GM12891 (cell line): ENCODE data around the gene RUVBL2. TPM values are rescaled to one million over a fixed set of nuclear protein-coding genes. Genes with fewer than 3 reads are reported as not detected.
A peak's percentile ranks its signal among the peaks of the same experiment; 100 is the strongest.

Experiments used
- DNase-seq: peaks from one replicate; pipeline ENCODE4 v3.0.0; 2011; ENCODE audit warnings: low spot score; ENCODE audit not compliant: insufficient read length
- FAIRE-seq: peaks from 2 replicates; lab custom pipeline; 2011; peaks lifted over from hg19 to GRCh38; lab: Jason Lieb, UNC
- PAX5 ChIP-seq: IDR thresholded peaks from 2 replicates; pipeline ENCODE4 v1.6.1; 2011; ENCODE audit warnings: low read length, moderate library complexity, mild to moderate bottlenecking; ENCODE audit not compliant: insufficient read depth, severe bottlenecking
- POLR2A ChIP-seq: IDR thresholded peaks from 2 replicates; pipeline ENCODE4 v1.6.1; 2011; ENCODE audit warnings: low read depth, low read length, control low read depth
- POLR2AphosphoS5 ChIP-seq: IDR thresholded peaks from 2 replicates; pipeline ENCODE4 v1.6.1; 2011; ENCODE audit warnings: low read depth, low read length, control low read depth
- POU2F2 ChIP-seq: IDR thresholded peaks from 2 replicates; pipeline ENCODE4 v1.6.1; 2011; ENCODE audit warnings: low read depth, mild to moderate bottlenecking, control low read depth, low read length, moderate library complexity
- SPI1 ChIP-seq: IDR thresholded peaks from 2 replicates; pipeline ENCODE4 v1.6.1; 2011; ENCODE audit warnings: low read depth, low read length, control low read depth
- TAF1 ChIP-seq: IDR thresholded peaks from 2 replicates; pipeline ENCODE4 v1.6.1; 2011; ENCODE audit warnings: low read depth, low read length, control low read depth
- polyA plus RNA-seq: library from polyadenylated mRNA; unstranded; fragments of >200 nt; gene quantifications from one replicate; pipeline ENCODE4 v1.2.1, GENCODE V29; 2012; ENCODE audit warnings: low read depth, missing spikeins, inconsistent platforms; ENCODE audit not compliant: missing spikeins

RUVBL2 gene
- 104 TPM for polyA plus RNA-seq

DNA sequence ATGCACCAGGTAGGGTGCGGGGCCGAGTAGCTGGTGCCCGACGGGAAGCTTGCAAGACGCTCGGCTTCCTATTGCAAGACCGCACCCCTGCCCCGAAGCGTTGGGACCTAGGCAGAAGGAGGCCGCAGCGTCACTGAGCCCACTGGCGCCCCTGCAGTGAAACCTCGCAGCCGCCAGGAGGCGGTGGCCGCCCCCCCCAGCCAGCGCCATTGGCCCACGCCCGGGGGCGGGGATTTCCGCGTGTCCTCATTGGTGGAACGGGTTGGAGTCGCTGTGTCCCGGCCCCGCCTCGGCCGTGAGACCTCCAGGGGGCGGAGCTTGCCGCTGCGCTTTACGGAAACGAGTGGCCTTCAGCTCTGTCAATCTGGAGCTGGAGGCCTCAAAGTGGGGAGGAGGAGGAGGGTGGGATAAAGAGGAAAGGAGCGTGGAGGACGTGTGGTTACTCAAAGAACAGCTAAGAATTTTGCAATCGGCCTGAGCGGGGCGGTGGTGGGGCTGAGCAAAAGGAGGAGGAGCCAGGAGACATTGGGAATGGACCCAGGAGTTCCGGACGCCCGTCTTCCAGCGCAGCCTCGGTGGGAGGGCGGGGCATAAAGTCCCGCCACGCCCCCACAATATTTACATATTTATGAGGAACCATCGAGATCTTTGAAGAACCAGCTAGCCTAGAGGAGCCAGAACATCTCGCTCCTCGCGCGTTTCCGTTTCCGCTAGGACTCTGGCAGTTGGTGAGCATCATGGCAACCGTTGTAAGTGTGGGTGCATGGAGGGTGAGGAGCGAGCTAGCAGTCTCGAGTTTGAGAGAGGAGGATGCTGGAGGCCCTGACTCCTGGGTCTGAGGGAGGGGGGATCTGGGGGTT lies at the start of gene RUVBL2, which contains the start of gene GYS1:
Gene RUVBL2 (plus strand): TSS at position 713 of the 860 bp plus-strand sequence. CDS start 25 bp downstream, at position 738.
Gene GYS1 (minus strand): TSS at position 135 of the 860 bp plus-strand sequence. CDS start 197 bp downstream, outside the sequence.
- FAIRE-seq (peak; percentile 99), DNase-seq (peak; percentile 98)
- TF ChIP-seq POLR2A (peak; percentile 94), POLR2AphosphoS5 (peak; percentile 95), POU2F2 (peak; percentile 97), SPI1 (no peak; the same call in 1 of the 2 replicates), TAF1 (peak; percentile 93), PAX5 (no peak)

DNA sequence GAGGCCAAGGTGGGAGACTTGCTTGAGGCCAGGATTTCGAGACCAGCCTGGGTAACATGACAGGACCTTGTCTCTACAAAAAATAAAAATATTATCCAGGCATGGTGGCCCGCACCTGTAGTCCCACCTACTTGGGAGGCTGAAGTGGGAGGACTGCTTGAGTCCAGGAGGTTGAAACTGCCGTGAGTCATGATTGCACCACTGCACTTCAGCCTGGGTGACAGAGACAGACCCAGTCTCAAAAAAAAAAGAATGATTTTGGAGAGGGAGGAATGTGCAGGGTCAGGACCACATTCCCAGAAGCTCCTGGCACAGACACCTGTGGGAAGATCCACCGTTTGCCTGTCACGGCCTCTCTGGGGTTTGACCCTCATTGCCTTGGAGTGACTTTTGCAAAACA lies 48.3 kb upstream of the RUVBL2 start:
- FAIRE-seq (no peak), DNase-seq (no peak)
- TF ChIP-seq POLR2AphosphoS5 (no peak), TAF1 (no peak), POU2F2 (no peak), POLR2A (no peak), PAX5 (no peak), SPI1 (no peak)

DNA sequence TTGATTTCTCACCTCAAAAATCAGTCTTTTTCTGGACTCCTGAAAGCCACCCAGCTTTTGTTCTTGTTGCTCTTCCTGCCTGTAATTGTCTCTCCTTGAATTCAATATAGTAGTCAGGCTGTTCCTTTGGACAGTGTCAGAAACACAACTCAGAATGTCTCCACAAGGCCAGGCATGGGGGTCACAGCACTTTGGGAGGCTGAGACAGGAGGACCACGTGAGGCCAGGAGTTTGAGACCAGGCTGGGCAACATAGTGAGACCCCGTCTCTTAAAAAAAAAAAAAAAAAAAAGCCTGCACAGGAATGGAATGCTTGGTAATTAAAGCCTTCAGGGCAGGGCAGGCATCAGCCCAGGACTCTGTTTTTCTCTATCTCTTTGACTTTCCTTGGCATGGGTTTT lies 47.9 kb upstream of the RUVBL2 start:
- FAIRE-seq = no peak
- no peak for DNase-seq
- TF ChIP-seq POLR2AphosphoS5 (no peak), PAX5 (no peak), SPI1 (no peak), POLR2A (no peak), POU2F2 (no peak), TAF1 (no peak)

DNA sequence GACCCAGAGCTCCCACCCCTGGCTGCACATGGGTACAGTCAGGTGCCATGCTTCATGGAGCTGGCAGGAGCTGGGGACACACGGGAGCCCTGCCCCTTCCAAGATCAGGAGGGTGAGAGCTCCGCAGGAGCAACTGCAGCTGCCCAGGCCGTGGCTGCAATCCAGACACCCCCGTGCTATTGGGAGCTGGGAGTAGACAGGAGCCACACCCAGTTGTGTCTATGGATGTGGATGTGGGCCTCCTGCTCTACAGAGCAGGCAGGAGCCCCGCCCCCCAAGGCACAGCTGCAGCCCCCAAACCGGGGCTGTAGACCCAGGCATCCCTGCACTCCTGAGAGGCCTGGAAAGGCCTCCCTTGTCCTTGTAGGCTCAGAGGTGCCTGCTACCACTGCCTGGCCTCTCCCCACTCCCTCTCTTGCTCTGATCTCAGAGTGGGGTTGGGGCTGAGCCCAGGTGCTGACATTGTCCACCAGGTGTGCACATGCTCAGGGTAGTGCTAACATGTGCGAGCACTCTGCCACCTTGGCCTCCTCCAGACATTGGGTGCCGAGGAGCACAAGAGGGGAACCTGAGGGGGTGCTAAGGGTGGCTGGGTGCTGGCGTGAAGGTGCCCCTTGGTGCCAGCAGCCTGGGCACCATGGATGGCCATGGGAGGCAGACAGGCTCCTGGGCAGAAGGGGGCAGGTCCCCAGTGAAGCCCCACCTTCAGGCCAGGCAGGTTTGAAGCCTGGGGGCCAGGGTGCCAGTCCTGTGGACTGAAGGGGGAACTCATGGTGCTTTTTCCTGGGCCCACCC lies 47.0 kb upstream of the RUVBL2 start:
- no peak for FAIRE-seq
- no peak for DNase-seq
- TF ChIP-seq POLR2AphosphoS5 = no peak

DNA sequence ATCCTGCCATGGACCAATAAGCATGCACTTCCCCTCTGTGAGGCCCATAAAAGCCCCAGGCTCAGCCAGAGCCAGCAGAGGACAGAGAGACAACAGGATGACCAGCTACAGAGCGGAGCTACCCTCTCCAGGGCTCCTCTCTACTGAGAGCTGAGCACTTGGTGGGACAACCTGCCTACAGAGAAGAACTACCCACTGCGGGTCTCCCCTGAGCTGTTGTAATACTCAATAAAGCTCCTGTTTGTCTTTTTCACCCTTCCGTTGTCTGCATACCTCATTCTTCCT lies 46.5 kb upstream of the RUVBL2 start:
- DNase-seq (no peak), FAIRE-seq (no peak)
- no peak for TF ChIP-seq POU2F2
- no peak for TF ChIP-seq TAF1
- TF ChIP-seq SPI1 = no peak

DNA sequence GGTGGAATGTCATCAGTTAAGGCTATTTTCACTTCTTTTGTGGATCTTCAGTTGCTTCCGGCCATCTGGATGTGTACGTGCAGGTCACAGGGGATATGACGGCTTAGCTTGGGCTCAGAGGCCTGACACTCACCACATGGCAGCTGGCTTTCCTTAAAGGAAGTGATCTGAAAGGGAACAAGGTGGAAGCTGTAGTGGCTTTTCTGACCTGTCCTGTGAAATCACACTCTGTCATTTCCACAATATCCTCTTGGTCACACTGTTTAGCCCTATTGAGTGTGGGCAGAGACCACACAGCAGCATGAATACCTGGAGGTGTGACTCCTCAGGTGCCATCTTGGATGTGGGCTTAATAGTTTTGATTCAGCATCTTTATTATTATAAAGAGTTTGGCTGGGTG lies 43.5 kb upstream of the RUVBL2 start:
- no peak for DNase-seq
- FAIRE-seq = no peak
- TF ChIP-seq PAX5 (no peak), POU2F2 (no peak), POLR2A (no peak), TAF1 (no peak), SPI1 (no peak), POLR2AphosphoS5 (no peak)

DNA sequence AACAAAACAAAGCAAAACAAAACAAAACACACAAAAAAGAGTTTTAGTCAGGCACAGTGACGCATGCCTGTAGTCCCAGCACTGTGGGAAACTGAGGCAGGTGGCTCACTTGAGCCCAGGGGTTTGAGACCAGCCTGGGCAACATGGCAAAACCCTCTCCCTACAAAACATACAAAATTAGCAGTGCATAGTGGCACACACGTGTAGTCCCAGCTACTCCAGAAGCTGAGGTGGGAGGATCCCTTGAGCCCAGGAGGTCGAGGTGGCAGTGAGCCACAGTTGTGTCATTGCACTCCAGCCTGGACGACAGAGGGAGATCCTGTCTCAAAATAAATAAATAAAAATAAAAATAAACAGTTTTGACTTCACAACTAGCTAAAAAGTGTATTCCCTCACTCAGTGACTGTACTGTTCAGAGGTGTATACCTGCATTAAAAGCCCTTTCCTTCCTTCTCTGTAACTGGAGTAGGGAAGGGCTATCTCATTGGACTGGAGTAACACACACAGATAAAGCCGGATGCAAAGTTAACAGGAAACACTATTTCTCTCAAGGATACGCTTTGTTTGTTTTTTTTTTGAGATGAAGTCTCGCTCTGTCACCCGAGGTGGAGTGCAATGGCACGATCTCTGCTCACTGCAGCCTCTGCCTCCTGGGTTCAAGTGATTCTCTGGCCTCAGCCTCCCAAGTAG lies 42.7 kb upstream of the RUVBL2 start:
- TF ChIP-seq POLR2AphosphoS5 (no peak), POU2F2 (no peak), TAF1 (no peak), PAX5 (no peak), POLR2A (no peak), SPI1 (no peak)
- DNase-seq = no peak
- FAIRE-seq = no peak

DNA sequence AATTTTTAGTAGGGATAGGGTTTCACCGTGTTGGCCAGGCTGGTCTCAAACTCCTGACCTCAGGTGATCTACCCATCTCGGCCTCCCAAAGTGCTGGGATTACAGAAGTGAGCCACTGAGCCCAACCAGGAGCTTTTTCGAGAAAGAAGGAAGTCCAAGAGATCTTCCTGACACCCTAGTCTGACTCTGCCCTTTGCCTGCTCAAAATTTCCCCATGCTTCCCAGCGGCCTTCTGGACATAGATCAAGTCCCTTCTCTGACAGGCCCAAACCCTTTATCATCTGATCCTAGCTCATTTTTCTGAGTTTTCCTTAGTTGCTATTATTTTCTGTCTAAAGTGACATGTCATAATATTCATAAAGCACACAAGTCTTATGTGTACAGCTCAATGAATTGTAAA lies 40.5 kb upstream of the RUVBL2 start:
- DNase-seq (no peak), FAIRE-seq (no peak)
- TF ChIP-seq POU2F2 (no peak), PAX5 (no peak), SPI1 (no peak), POLR2AphosphoS5 (no peak)

DNA sequence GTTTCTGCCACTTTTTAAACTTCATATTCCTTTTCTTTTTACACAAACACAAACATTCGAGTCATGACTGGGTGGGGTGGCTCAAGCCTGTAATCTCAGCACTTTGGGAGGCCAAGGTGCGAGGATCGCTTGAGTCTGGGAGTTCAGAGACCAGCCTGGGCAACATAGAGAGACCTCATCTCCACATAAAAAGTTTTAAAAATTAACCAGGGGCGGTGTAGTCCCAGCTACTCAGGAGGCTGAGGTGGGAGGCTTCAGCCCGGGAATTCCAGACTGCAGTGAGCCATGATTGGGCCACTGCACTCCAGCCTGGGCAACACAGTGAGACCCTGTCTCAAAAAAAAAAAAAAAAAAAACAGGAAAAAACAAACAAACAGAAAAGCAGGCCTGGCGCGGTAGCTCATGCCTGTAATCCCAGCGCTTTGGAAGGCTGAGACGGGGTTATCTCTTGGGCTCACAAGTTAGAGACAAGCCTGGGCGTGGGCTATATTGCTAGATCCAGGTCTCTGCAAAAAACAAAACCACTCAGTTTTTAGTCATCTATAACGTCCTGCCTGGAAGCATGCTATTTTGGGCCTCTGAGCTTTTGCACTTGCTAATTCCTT lies 39.6 kb upstream of the RUVBL2 start:
- FAIRE-seq (no peak), DNase-seq (no peak)
- no peak for TF ChIP-seq PAX5
- TF ChIP-seq SPI1 = no peak
- TF ChIP-seq POLR2AphosphoS5 = no peak
- TF ChIP-seq TAF1 = no peak
- TF ChIP-seq POLR2A = no peak
- TF ChIP-seq POU2F2 = no peak
